ENCODE results near the gene STRA8. TPM values are rescaled to one million over a fixed set of nuclear protein-coding genes. Genes with fewer than 3 reads are reported as not detected.

Gene STRA8
- polyA plus RNA-seq, 2 donors = not detected

DNA sequence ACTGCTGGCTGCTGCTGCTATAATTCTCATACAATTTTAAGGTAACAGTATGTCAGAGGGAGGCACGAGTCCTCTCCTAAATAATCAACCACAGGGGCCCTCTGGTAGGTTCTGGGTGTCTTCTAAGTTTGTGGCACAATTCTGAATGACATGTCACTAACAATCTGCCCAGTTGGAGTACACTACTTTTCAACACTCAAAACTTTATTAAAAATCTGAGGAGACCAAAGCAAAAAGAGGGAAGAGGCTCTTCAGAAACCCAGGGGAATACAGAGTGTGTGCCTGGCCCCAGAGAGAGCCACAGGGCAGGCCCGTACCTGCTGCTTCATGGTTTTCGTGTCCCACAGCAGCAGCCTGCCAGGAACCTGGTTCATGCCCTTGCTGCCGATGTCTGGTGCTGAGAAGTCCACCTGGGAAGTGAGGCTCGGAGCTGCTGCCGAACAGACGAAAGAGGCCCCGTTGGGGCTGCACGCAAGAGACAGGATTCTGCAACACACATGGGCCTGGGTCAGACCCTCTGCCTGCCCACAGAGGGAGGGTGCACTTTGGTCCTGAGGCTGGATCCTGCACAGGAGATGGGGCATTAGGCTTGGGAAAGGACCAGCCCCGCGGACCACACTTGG, 40.6 kb upstream of the STRA8 start:
- H3K27me3 ChIP-seq (ENCODE audit: control insufficient read depth in 1 of 2, insufficient read depth in 2 of 2, low read length in 2 of 2) = no peaks in the 10 kb centered on the region
- H3K4me1 ChIP-seq (ENCODE audit: control insufficient read depth in 2 of 2, insufficient read depth in 2 of 2, low read length in 1 of 2) = peaks cover 9 to 13% of the 10 kb centered on the region in 2 donors
- peak overlapping the region; percentile 29 to 45 for H3K27ac ChIP-seq (ENCODE audit: low read depth in 2 of 2, low read length in 1 of 2)
- H3K36me3 ChIP-seq (ENCODE audit: control insufficient read depth in 2 of 2, insufficient read depth in 2 of 2, low read length in 1 of 2) = peaks cover 17 to 54% of the 10 kb centered on the region in 2 donors
- no peaks in the 10 kb centered on the region for H3K9me3 ChIP-seq (ENCODE audit: control insufficient read depth in 2 of 2, insufficient read depth in 1 of 2, low read depth in 1 of 2, low read length in 1 of 2)
- WGBS, 2 donors = 57 to 72% methylated on average over 11 of the region's 11 CpGs
- H3K4me3 ChIP-seq (ENCODE audit: low read depth in 1 of 2, low read length in 2 of 2) = peak overlapping the region in 1 of 2 donors; percentile 11

DNA sequence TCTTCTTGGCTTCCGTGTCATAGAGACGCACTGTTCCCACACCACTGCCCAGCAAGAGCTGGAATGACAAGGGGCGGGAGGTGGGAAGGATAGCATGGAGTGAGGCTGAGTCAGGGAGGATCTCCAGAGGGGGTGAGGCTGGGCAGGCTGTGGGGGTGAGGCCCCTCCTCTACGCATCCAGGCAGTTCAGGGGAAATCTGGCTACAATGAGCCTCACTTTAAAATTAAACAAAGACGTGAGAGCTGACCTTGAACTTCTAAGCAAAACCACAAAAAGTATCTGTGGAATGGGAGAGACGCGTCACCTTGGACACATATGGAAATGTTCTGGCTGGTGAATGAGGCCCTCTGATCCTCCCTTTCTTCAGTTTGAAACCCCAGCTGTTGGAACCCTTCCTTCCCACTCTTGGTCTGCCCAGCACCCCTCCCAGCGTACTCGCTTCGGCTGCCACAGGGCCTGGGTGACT, 40.0 kb upstream of the STRA8 start:
- no peaks in the 10 kb centered on the region for H3K27me3 ChIP-seq (ENCODE audit: control insufficient read depth in 1 of 2, insufficient read depth in 2 of 2, low read length in 2 of 2)
- H3K9me3 ChIP-seq (ENCODE audit: control insufficient read depth in 2 of 2, insufficient read depth in 1 of 2, low read depth in 1 of 2, low read length in 1 of 2) = no peaks in the 10 kb centered on the region
- H3K27ac ChIP-seq (ENCODE audit: low read depth in 2 of 2, low read length in 1 of 2) = peak overlapping the region; percentile 29 to 45
- H3K4me3 ChIP-seq (ENCODE audit: low read depth in 1 of 2, low read length in 2 of 2) = peak overlapping the region in 1 of 2 donors; percentile 11
- peaks cover 12 to 52% of the 10 kb centered on the region in 2 donors for H3K36me3 ChIP-seq (ENCODE audit: control insufficient read depth in 2 of 2, insufficient read depth in 2 of 2, low read length in 1 of 2)
- 60 to 73% methylated on average over 10 of the region's 10 CpGs for WGBS, 2 donors
- H3K4me1 ChIP-seq (ENCODE audit: control insufficient read depth in 2 of 2, insufficient read depth in 2 of 2, low read length in 1 of 2) = peaks cover 9 to 13% of the 10 kb centered on the region in 2 donors

DNA sequence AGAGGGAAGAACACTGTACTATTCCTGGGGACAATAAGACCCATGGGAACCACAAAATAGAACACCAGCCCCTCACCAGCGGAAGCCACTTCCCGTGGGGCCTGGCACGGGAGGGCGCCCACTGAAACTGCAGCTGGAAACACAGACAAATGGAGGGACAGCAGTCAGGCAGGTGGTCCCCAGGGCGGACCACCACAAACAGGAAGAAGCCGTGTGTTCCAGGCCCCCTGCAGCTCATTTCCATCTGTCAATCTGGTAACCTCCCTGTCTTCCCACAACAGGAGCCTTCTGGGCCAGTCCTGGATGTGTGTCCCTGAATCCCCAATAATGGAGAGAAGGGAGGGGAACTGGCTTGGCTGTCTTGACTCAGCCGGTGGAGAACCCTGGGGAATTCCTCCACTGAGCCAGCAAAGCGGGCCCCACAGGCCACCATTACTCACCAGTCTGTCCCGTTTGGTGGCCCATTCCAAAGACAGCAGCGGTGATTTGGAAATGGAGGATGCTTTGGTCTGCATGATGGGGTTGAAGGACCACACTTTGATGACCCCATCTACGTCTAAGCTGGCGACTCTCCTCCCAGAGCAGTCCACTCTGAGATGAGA, 39.0 kb upstream of the STRA8 start:
- no peak overlapping the region for H3K4me3 ChIP-seq (ENCODE audit: low read depth in 1 of 2, low read length in 2 of 2)
- WGBS, 2 donors = 74 to 78% methylated on average over 12 of the region's 12 CpGs
- no peaks in the 10 kb centered on the region for H3K27me3 ChIP-seq (ENCODE audit: control insufficient read depth in 1 of 2, insufficient read depth in 2 of 2, low read length in 2 of 2)
- H3K4me1 ChIP-seq (ENCODE audit: control insufficient read depth in 2 of 2, insufficient read depth in 2 of 2, low read length in 1 of 2) = peaks cover 9 to 13% of the 10 kb centered on the region in 2 donors
- H3K27ac ChIP-seq (ENCODE audit: low read depth in 2 of 2, low read length in 1 of 2) = no peak overlapping the region
- no peaks in the 10 kb centered on the region for H3K9me3 ChIP-seq (ENCODE audit: control insufficient read depth in 2 of 2, insufficient read depth in 1 of 2, low read depth in 1 of 2, low read length in 1 of 2)
- H3K36me3 ChIP-seq (ENCODE audit: control insufficient read depth in 2 of 2, insufficient read depth in 2 of 2, low read length in 1 of 2) = peaks cover 11 to 49% of the 10 kb centered on the region in 2 donors

DNA sequence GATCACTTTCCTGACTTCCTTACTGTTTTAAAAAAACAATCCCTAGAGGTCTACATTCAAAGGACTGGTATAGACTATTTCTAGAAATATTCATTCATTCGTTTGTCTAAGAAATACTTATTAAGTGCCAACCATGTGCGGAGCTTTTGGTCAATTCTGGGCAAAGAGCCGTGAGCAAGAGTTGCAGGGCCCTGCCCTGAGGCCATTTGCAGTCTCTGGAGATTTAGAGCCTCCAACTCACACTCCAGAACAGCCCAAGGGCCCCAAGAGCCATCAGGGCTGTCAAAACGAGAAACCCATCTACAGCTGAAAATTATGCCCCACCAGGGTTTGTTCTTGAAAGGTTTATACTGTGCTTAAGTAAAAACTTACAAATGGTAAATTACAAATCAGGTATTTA, 38.5 kb upstream of the STRA8 start:
- Histone ChIP-seq H3K27me3 (ENCODE audit: control insufficient read depth in 1 of 2, insufficient read depth in 2 of 2, low read length in 2 of 2) (no peaks in the 10 kb centered on the region), H3K4me3 (ENCODE audit: low read depth in 1 of 2, low read length in 2 of 2) (no peak overlapping the region), H3K36me3 (ENCODE audit: control insufficient read depth in 2 of 2, insufficient read depth in 2 of 2, low read length in 1 of 2) (peaks cover 14 to 52% of the 10 kb centered on the region in 2 donors), H3K9me3 (ENCODE audit: control insufficient read depth in 2 of 2, insufficient read depth in 1 of 2, low read depth in 1 of 2, low read length in 1 of 2) (no peaks in the 10 kb centered on the region), H3K27ac (ENCODE audit: low read depth in 2 of 2, low read length in 1 of 2) (no peak overlapping the region), H3K4me1 (ENCODE audit: control insufficient read depth in 2 of 2, insufficient read depth in 2 of 2, low read length in 1 of 2) (peaks cover 9 to 11% of the 10 kb centered on the region in 2 donors)
- 84 to 88% methylated on average over 4 of the region's 4 CpGs for WGBS, 2 donors

DNA sequence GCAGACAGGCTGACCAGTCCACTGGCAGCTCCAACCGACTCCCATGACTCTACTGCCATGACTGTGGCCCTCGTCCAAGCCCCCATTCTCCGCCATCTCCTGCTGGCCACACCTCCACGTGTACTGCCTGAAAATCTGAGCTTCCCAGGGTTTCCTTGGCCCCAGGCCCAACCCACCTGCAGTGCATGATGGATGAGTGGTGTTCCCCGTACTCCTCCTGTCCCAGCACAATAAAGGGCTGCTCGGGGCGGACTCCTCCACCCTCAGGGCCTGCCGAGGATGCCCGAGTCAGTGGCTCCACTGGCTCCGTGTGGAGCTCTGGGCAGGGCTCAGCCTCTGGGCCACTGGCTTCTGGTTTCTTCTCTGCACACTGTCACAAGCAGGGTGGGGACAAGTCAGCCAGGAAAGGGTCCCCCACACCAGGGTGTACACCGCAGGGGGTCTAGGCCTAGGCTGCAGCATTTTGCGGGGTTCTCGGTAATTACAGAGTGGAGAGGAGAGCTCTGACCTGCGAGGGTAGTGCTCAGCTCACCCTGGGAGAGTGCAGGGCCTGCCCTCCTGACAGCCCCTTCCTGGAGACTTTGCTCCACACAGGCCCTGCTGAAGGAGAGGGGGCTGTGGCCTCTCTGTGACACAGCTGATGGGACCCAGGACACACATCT, 37.5 kb upstream of the STRA8 start:
- H3K4me1 ChIP-seq (ENCODE audit: control insufficient read depth in 2 of 2, insufficient read depth in 2 of 2, low read length in 1 of 2) = peaks cover 9 to 10% of the 10 kb centered on the region in 2 donors
- H3K27me3 ChIP-seq (ENCODE audit: control insufficient read depth in 1 of 2, insufficient read depth in 2 of 2, low read length in 2 of 2) = no peaks in the 10 kb centered on the region
- no peak overlapping the region for H3K27ac ChIP-seq (ENCODE audit: low read depth in 2 of 2, low read length in 1 of 2)
- no peak overlapping the region for H3K4me3 ChIP-seq (ENCODE audit: low read depth in 1 of 2, low read length in 2 of 2)
- peaks cover 14 to 52% of the 10 kb centered on the region in 2 donors for H3K36me3 ChIP-seq (ENCODE audit: control insufficient read depth in 2 of 2, insufficient read depth in 2 of 2, low read length in 1 of 2)
- H3K9me3 ChIP-seq (ENCODE audit: control insufficient read depth in 2 of 2, insufficient read depth in 1 of 2, low read depth in 1 of 2, low read length in 1 of 2) = no peaks in the 10 kb centered on the region
- 74 to 79% methylated on average over 14 of the region's 14 CpGs for whole genome bisulfite sequencing, 2 donors

DNA sequence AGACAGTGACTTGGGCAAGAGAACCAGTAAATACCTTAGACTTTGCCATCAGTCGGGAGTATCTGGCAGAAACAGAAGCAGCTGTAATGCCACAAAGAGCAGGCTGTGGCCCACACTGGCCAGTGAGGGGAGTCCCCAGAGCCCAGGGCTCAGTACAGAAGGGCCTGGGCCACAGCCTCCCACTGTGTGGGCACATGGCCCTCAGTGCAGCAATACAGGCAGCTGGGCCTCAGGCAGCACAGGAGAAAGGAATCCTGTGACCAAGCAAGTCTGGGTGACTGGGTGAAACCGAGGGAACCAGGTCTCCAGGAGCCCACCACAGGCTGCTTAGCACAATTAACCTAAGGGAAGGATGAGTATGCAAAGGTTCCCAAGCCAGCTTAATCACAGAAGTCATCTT, 36.3 kb upstream of the STRA8 start:
- WGBS, 2 donors = 90 to 93% methylated on average over 2 of the region's 2 CpGs
- no peak overlapping the region for H3K4me3 ChIP-seq (ENCODE audit: low read depth in 1 of 2, low read length in 2 of 2)
- H3K27me3 ChIP-seq (ENCODE audit: control insufficient read depth in 1 of 2, insufficient read depth in 2 of 2, low read length in 2 of 2) = no peaks in the 10 kb centered on the region
- no peak overlapping the region for H3K27ac ChIP-seq (ENCODE audit: low read depth in 2 of 2, low read length in 1 of 2)
- H3K4me1 ChIP-seq (ENCODE audit: control insufficient read depth in 2 of 2, insufficient read depth in 2 of 2, low read length in 1 of 2) = peaks cover 9 to 10% of the 10 kb centered on the region in 2 donors
- H3K9me3 ChIP-seq (ENCODE audit: control insufficient read depth in 2 of 2, insufficient read depth in 1 of 2, low read depth in 1 of 2, low read length in 1 of 2) = no peaks in the 10 kb centered on the region
- H3K36me3 ChIP-seq (ENCODE audit: control insufficient read depth in 2 of 2, insufficient read depth in 2 of 2, low read length in 1 of 2) = peaks cover 14 to 50% of the 10 kb centered on the region in 2 donors

DNA sequence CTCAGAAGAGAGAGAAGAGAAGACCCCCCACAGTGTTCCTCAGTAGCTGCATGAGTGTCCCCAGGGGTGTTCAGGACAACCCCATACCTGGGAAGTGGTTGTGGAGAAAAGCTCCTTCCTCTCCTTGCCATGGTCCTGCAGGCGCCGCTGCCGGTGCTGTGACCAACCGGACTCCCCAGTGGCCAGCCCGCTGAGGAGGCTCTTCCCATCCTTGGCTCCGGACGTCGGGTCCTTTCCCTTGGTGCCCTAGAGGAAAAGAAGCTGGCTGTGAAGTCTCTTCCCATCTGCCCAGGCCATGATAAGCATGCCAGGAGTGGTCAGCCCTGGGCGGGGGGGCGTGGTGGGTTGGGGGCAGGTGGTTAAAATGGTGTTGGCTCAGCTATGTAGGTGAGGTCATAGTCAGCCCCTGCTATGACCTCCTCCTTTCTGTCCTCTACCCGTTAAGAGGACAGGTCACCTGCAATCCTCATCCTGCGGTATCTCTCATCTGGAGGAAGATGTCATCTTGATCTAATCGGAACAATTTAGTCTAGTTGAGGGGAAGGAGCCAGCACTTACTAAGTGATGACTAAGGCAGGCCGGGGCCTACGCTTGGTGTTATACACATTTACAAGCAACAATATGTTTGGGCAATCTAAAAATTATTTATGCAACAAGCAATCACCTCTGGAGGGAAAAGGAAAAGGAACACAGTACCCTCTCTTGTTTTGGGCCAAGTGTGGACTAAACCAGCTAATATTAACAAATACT, 35.6 kb upstream of the STRA8 start:
- Histone ChIP-seq H3K36me3 (ENCODE audit: control insufficient read depth in 2 of 2, insufficient read depth in 2 of 2, low read length in 1 of 2) (peaks cover 15 to 48% of the 10 kb centered on the region in 2 donors), H3K9me3 (ENCODE audit: control insufficient read depth in 2 of 2, insufficient read depth in 1 of 2, low read depth in 1 of 2, low read length in 1 of 2) (no peaks in the 10 kb centered on the region), H3K27me3 (ENCODE audit: control insufficient read depth in 1 of 2, insufficient read depth in 2 of 2, low read length in 2 of 2) (no peaks in the 10 kb centered on the region), H3K4me3 (ENCODE audit: low read depth in 1 of 2, low read length in 2 of 2) (no peak overlapping the region), H3K27ac (ENCODE audit: low read depth in 2 of 2, low read length in 1 of 2) (no peak overlapping the region), H3K4me1 (ENCODE audit: control insufficient read depth in 2 of 2, insufficient read depth in 2 of 2, low read length in 1 of 2) (peaks cover 10% of the 10 kb centered on the region in 2 donors)
- 92 to 93% methylated on average over 11 to 15 of the region's 15 CpGs for WGBS, 2 donors

DNA sequence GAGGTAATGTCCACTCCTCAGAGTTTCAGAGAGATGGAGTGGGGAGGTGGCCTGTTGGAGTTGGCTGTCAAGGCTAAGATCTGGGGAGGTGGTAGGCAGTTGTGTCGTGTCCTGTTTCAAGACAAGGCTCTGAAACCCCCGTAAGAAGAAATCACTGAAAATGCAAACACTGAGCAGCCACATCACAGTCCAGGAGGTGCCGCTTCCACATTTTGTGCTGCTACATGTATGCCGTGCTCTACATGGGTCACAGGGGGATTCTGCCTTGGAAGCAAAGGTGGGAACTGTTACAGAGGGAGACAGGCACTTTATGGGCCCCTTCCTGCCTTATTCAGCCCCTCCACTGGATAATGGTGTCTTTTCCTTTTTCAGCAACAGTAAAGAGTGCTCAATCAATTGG, 34.2 kb upstream of the STRA8 start:
- no peaks in the 10 kb centered on the region for H3K9me3 ChIP-seq (ENCODE audit: control insufficient read depth in 2 of 2, insufficient read depth in 1 of 2, low read depth in 1 of 2, low read length in 1 of 2)
- no peak overlapping the region for H3K4me3 ChIP-seq (ENCODE audit: low read depth in 1 of 2, low read length in 2 of 2)
- no peaks in the 10 kb centered on the region for H3K27me3 ChIP-seq (ENCODE audit: control insufficient read depth in 1 of 2, insufficient read depth in 2 of 2, low read length in 2 of 2)
- H3K36me3 ChIP-seq (ENCODE audit: control insufficient read depth in 2 of 2, insufficient read depth in 2 of 2, low read length in 1 of 2) = peaks cover 17 to 44% of the 10 kb centered on the region in 2 donors
- H3K4me1 ChIP-seq (ENCODE audit: control insufficient read depth in 2 of 2, insufficient read depth in 2 of 2, low read length in 1 of 2) = peaks cover 9 to 11% of the 10 kb centered on the region in 2 donors
- H3K27ac ChIP-seq (ENCODE audit: low read depth in 2 of 2, low read length in 1 of 2) = no peak overlapping the region
- WGBS, 2 donors = 90 to 96% methylated on average over 4 of the region's 4 CpGs

DNA sequence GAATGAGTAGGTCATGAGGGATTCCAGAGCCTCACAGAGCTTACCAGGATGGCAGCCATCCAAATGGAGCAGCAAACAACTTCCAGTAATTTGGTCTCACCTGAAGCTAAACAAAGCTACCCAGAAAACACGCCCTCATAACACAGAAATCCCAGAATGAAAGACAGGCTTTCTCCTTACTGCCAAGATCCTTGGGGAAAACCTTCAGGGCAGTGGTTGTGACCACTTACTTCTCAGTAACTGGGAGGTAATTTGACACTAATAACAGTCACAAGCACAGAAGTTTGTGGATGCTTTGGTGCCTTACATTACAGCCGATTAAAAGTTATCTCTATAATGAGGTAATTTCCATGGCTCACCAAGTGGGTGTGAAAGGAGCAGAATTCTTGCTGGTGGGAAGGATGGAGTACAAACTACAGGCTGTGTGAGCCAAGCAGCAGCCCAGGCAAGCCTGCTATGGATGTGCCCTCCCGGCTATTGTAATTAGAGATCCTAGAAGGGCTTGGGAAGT, 32.8 kb upstream of the STRA8 start:
- WGBS, 2 donors = 53 to 59% methylated on average over 3 of the region's 3 CpGs
- H3K4me3 ChIP-seq (ENCODE audit: low read depth in 1 of 2, low read length in 2 of 2) = no peak overlapping the region
- H3K9me3 ChIP-seq (ENCODE audit: control insufficient read depth in 2 of 2, insufficient read depth in 1 of 2, low read depth in 1 of 2, low read length in 1 of 2) = no peaks in the 10 kb centered on the region
- peaks cover 5 to 6% of the 10 kb centered on the region in 2 donors for H3K4me1 ChIP-seq (ENCODE audit: control insufficient read depth in 2 of 2, insufficient read depth in 2 of 2, low read length in 1 of 2)
- peaks cover 13 to 48% of the 10 kb centered on the region in 2 donors for H3K36me3 ChIP-seq (ENCODE audit: control insufficient read depth in 2 of 2, insufficient read depth in 2 of 2, low read length in 1 of 2)
- H3K27me3 ChIP-seq (ENCODE audit: control insufficient read depth in 1 of 2, insufficient read depth in 2 of 2, low read length in 2 of 2) = no peaks in the 10 kb centered on the region
- H3K27ac ChIP-seq (ENCODE audit: low read depth in 2 of 2, low read length in 1 of 2) = no peak overlapping the region
